H1 (cell line): ENCODE data around the gene CPNE5. TPM values are rescaled to one million over a fixed set of nuclear protein-coding genes. Genes with fewer than 3 reads are reported as not detected.

Experiments used
- CTCF ChIA-PET: fragments of 300-600 bp; sonication (Branson Sonifier 250); formaldehyde crosslinking; loops from one replicate; lab custom pipeline; 2021; ENCODE audit not compliant: partially characterized antibody; lab: Charles Lee
- POLR2A ChIA-PET: fragments of 300-600 bp; sonication (Branson Sonifier 250); formaldehyde crosslinking; loops from one replicate; lab custom pipeline; 2021; ENCODE audit warnings: inconsistent platforms; ENCODE audit not compliant: partially characterized antibody; lab: Charles Lee
- DNase-seq, 2 experiments: peaks; one replicate each; pipeline versions ENCODE4 v3.0.0 to v3.0.0-alpha.2; 2010 to 2022; ENCODE audit warnings: low spot score in 2 of 2, low read depth in 1 of 2, mixed read lengths in 1 of 2
- FAIRE-seq: peaks from 2 replicates; lab custom pipeline; 2011; peaks lifted over from hg19 to GRCh38; lab: Jason Lieb, UNC
- H2AFZ ChIP-seq: 2 replicates; pipeline ENCODE4 v1.8.1; 2012; ENCODE audit warnings: low read length, inconsistent platforms
- H2AK5ac ChIP-seq: 2 replicates; pipeline ENCODE4 v1.6.1; 2013; ENCODE audit warnings: low read depth, low read length
- H2BK120ac ChIP-seq: replicated peaks from 2 replicates; pipeline ENCODE3; 2013; ENCODE audit warnings: low read depth, low read length, inconsistent platforms
- H2BK12ac ChIP-seq: 2 replicates; pipeline ENCODE4 v1.6.1; 2013; ENCODE audit warnings: low read depth, low read length
- H2BK15ac ChIP-seq: 2 replicates; pipeline ENCODE4 v1.6.1; 2013; ENCODE audit warnings: low read length
- H2BK20ac ChIP-seq: 2 replicates; pipeline ENCODE4 v1.6.1; 2013; ENCODE audit warnings: low read length
- H2BK5ac ChIP-seq: 2 replicates; pipeline ENCODE4 v1.6.1; 2013; ENCODE audit warnings: low read depth, low read length
- H3K14ac ChIP-seq: 2 replicates; pipeline ENCODE4 v1.6.1; 2013; ENCODE audit warnings: inconsistent platforms; ENCODE audit not compliant: insufficient read length
- H3K18ac ChIP-seq: 2 replicates; pipeline ENCODE4 v1.6.1; 2013; ENCODE audit warnings: low read length; ENCODE audit errors: extremely low read depth
- H3K23ac ChIP-seq: 2 replicates; pipeline ENCODE4 v1.6.1; 2013; ENCODE audit warnings: inconsistent platforms; ENCODE audit not compliant: insufficient read length
- H3K23me2 ChIP-seq: 2 replicates; pipeline ENCODE4 v1.6.1; 2013; ENCODE audit warnings: low read depth, low read length
- H3K27ac ChIP-seq: 2 replicates; pipeline ENCODE4 v1.6.1; 2011; ENCODE audit warnings: low read depth, low read length, inconsistent platforms
- H3K27me3 ChIP-seq, 4 experiments: replicated peaks in 1 of 4; 1 replicate in 1 of 4; 2 replicates in 3 of 4; pipeline versions ENCODE4 v1.6.1 to v1.8.1; 2011 to 2013; ENCODE audit warnings: low read length in 3 of 4, mild to moderate bottlenecking in 3 of 4, inconsistent platforms in 2 of 4, mixed read lengths in 2 of 4, moderate library complexity in 1 of 4; ENCODE audit not compliant: control insufficient read depth in 3 of 4, insufficient read depth in 3 of 4; ENCODE audit errors: extremely low read depth in 1 of 4
- H3K36me3 ChIP-seq, 4 experiments: 2 replicates each; pipeline versions ENCODE4 v1.6.1 to v1.8.1; 2011 to 2013; ENCODE audit warnings: mild to moderate bottlenecking in 4 of 4, low read length in 3 of 4, moderate library complexity in 2 of 4, control low read depth in 1 of 4, inconsistent platforms in 1 of 4; ENCODE audit not compliant: insufficient read depth in 4 of 4, control insufficient read depth in 2 of 4
- H3K4ac ChIP-seq: replicated peaks from 2 replicates; pipeline ENCODE3; 2013; ENCODE audit warnings: low read length, low read depth, mixed read lengths, inconsistent platforms; ENCODE audit not compliant: insufficient read length
- H3K4me1 ChIP-seq, 4 experiments: replicated peaks in 1 of 4; 1 replicate in 1 of 4; 2 replicates in 3 of 4; pipeline versions ENCODE4 v1.6.1 to v1.8.1; 2011 to 2013; ENCODE audit warnings: low read length in 3 of 4, inconsistent platforms in 2 of 4, mixed read lengths in 1 of 4; ENCODE audit not compliant: insufficient read depth in 4 of 4, control insufficient read depth in 3 of 4
- H3K4me2 ChIP-seq, 2 experiments: 2 replicates each; pipeline versions ENCODE4 v1.6.1 to v1.8.1; 2011 to 2013; ENCODE audit warnings: low read depth in 2 of 2, low read length in 2 of 2, control low read depth in 1 of 2, inconsistent platforms in 1 of 2, mild to moderate bottlenecking in 1 of 2; ENCODE audit not compliant: insufficient read depth in 1 of 2
- H3K4me3 ChIP-seq, 4 experiments: fragments of 200-600, 300-600 bp in 1 of 4; sonication (generic), shearing (Covaris generic), sonication (Bioruptor Twin) in 1 of 4; 2 replicates each; pipeline versions ENCODE4 v1.5.1 to v1.8.1; 2011 to 2016; ENCODE audit warnings: low read length in 4 of 4, low read depth in 3 of 4, control low read depth in 2 of 4, inconsistent platforms in 2 of 4, mild to moderate bottlenecking in 2 of 4, mixed read lengths in 1 of 4, moderate library complexity in 1 of 4; ENCODE audit not compliant: insufficient read depth in 2 of 4; ENCODE audit errors: extremely low read depth in 1 of 4
- H3K56ac ChIP-seq: replicated peaks from 2 replicates; pipeline ENCODE3; 2013; ENCODE audit warnings: low read depth, mild to moderate bottlenecking, mixed read lengths, low read length, inconsistent platforms; ENCODE audit not compliant: insufficient read length
- H3K79me1 ChIP-seq: 2 replicates; pipeline ENCODE4 v1.6.1; 2013; ENCODE audit warnings: low read depth, low read length, control low read depth
- H3K79me2 ChIP-seq, 2 experiments: 2 replicates each; pipeline versions ENCODE4 v1.6.1 to v1.8.1; 2012 to 2013; ENCODE audit warnings: low read length in 2 of 2, mild to moderate bottlenecking in 2 of 2, inconsistent platforms in 1 of 2; ENCODE audit not compliant: insufficient read depth in 2 of 2, control insufficient read depth in 1 of 2
- H3K9ac ChIP-seq, 4 experiments: replicated peaks in 1 of 4; 1 replicate in 1 of 4; 2 replicates in 3 of 4; pipeline versions ENCODE4 v1.6.1 to v1.8.1; 2011 to 2013; ENCODE audit warnings: low read depth in 3 of 4, low read length in 3 of 4, control low read depth in 2 of 4, mild to moderate bottlenecking in 2 of 4, moderate library complexity in 2 of 4, inconsistent platforms in 1 of 4; ENCODE audit errors: extremely low read depth in 1 of 4
- H3K9me3 ChIP-seq, 2 experiments: 2 replicates each; pipeline versions ENCODE4 v1.6.1 to v1.8.1; 2012 to 2013; ENCODE audit warnings: mild to moderate bottlenecking in 2 of 2, moderate library complexity in 2 of 2, control low read depth in 1 of 2, inconsistent platforms in 1 of 2, low read depth in 1 of 2, low read length in 1 of 2, mixed read lengths in 1 of 2; ENCODE audit not compliant: insufficient read depth in 2 of 2
- H4K20me1 ChIP-seq, 2 experiments: replicated peaks in 1 of 2; 2 replicates each; pipeline versions ENCODE3 to v1.8.1; 2011 to 2013; ENCODE audit warnings: inconsistent platforms in 2 of 2, low read length in 2 of 2, mild to moderate bottlenecking in 1 of 2; ENCODE audit not compliant: insufficient read depth in 2 of 2, control insufficient read depth in 1 of 2
- H4K5ac ChIP-seq: 2 replicates; pipeline ENCODE4 v1.6.1; 2013; ENCODE audit warnings: low read length, low read depth, mixed read lengths, inconsistent platforms; ENCODE audit not compliant: insufficient read length
- H4K8ac ChIP-seq: 2 replicates; pipeline ENCODE4 v1.8.0; 2013; ENCODE audit warnings: mild to moderate bottlenecking, moderate library complexity, low read length, inconsistent platforms; ENCODE audit not compliant: insufficient read depth; ENCODE audit errors: extremely low read depth
- H4K91ac ChIP-seq: replicated peaks from 2 replicates; pipeline ENCODE3; 2013; ENCODE audit warnings: low read length, mixed read lengths, inconsistent platforms; ENCODE audit not compliant: insufficient read length
- ASH2L ChIP-seq: fragments of 200-600, 300-600 bp; sonication (generic); IDR thresholded peaks from one replicate; pipeline ENCODE4 v1.7.1; 2017; ENCODE audit warnings: low read length
- ATF3 ChIP-seq: IDR thresholded peaks from 2 replicates; pipeline ENCODE4 v1.6.1; 2011; ENCODE audit warnings: low read depth, mild to moderate bottlenecking, low read length; ENCODE audit not compliant: insufficient read depth
- BRCA1 ChIP-seq: IDR thresholded peaks from 2 replicates; pipeline ENCODE4 v1.6.1; 2012; ENCODE audit warnings: low read depth, low read length, improper control_type of control experiment
- CBX5 ChIP-seq: fragments of 300-800, 300-1000 bp; sonication (generic); IDR thresholded peaks from 2 replicates; pipeline ENCODE4 v1.7.1; 2016; ENCODE audit warnings: antibody characterized with exemption, low read length, low read depth
- CHD2 ChIP-seq: IDR thresholded peaks from 2 replicates; pipeline ENCODE4 v1.6.1; 2012; ENCODE audit warnings: low read length, improper control_type of control experiment
- CTBP2 ChIP-seq: IDR thresholded peaks from 2 replicates; pipeline ENCODE4 v1.7.0; 2011; ENCODE audit warnings: borderline replicate concordance, mild to moderate bottlenecking, moderate library complexity, mixed read lengths, low read length; ENCODE audit not compliant: insufficient read depth, insufficient read length
- RFX5 ChIP-seq: IDR thresholded peaks from 2 replicates; pipeline ENCODE4 v1.6.1; 2011; ENCODE audit warnings: low read depth, low read length, improper control_type of control experiment, borderline replicate concordance
- SIRT6 ChIP-seq: IDR thresholded peaks from one replicate; pipeline ENCODE4 v1.7.1; 2012; ENCODE audit warnings: low read length, inconsistent platforms
- SRF ChIP-seq: IDR thresholded peaks from 2 replicates; pipeline ENCODE4 v1.6.1; 2011; ENCODE audit warnings: mild to moderate bottlenecking, low read depth, low read length, moderate library complexity
- TAF1 ChIP-seq: IDR thresholded peaks from 2 replicates; pipeline ENCODE4 v1.6.1; 2011; ENCODE audit warnings: mild to moderate bottlenecking, low read depth, low read length
- TEAD4 ChIP-seq: IDR thresholded peaks from 2 replicates; pipeline ENCODE4 v1.6.1; 2012; ENCODE audit warnings: low read depth, low read length, inconsistent platforms, mixed read lengths
- YY1 ChIP-seq: IDR thresholded peaks from 2 replicates; pipeline ENCODE4 v1.6.1; 2011; ENCODE audit warnings: low read depth, mild to moderate bottlenecking, low read length
- WGBS, 2 experiments: shearing (Covaris generic) in 1 of 2; methylation state at CpG; one replicate each; pipeline versions ENCODE4 v1.1.6 to v1.1.7; 2013 to 2015; ENCODE audit warnings: low lambda C conversion rate in 2 of 2, mixed read lengths in 2 of 2, inconsistent platforms in 1 of 2, low coverage in 1 of 2, missing lambda C conversion rate in 1 of 2; ENCODE audit not compliant: insufficient replicate concordance in 2 of 2, insufficient coverage in 1 of 2, insufficient read length in 1 of 2; ENCODE audit errors: extremely low coverage in 1 of 2, missing lambda C conversion rate in 1 of 2; 5-methylcytosine and 5-hydroxymethylcytosine counted together
- polyA plus RNA-seq, 7 experiments: library from polyadenylated mRNA; depleted of rRNA in 3 of 7; stranded (reverse) in 5 of 7; unstranded in 2 of 7; fragments of >200 nt in 5 of 7; fragments of 200-250 nt in 2 of 7; gene quantifications; 1 replicate in 5 of 7; 2 replicates in 1 of 7; 4 replicates in 1 of 7; pipeline versions ENCODE4 v1.2.1 to v1.2.3, GENCODE V29; 2011 to 2013; ENCODE audit warnings: missing spikeins in 2 of 7, mixed read lengths in 2 of 7
- total RNA-seq: library from RNA; stranded (reverse); fragmentation: NEBNext Ultra II Directional; extraction: Animal tissue kit (Norgen Biotek cat#: 25700); gene quantifications from 2 replicates; pipeline ENCODE4 v1.2.1, GENCODE V29; 2021

CPNE5 gene
- total and polyA plus RNA-seq, 2 of the 8 experiments (the other 6 are each of a cell fraction or from before 2014, with no cell fraction given) = 0.88 to 1.8 TPM

GRCh38 chr6:36698871-36699271 lies 140.4 kb downstream of the CPNE5 start:
- no peak overlapping the region for H2BK20ac ChIP-seq
- H3K18ac ChIP-seq = no peak overlapping the region
- H4K91ac ChIP-seq = no peak overlapping the region
- H3K9me3 ChIP-seq = no peaks in the 10 kb centered on the region
- CTCF ChIA-PET = interaction anchor here (2.0 to 2.1 kb wide), 3 partner anchors 26 to 80 kb away, joined by 4 to 7 read pairs (median 7); no protein-coding TSS in a partner anchor
- H2BK15ac ChIP-seq = no peak overlapping the region
- H3K4ac ChIP-seq = no peak overlapping the region
- no peaks in the 10 kb centered on the region for H3K23me2 ChIP-seq
- POLR2A ChIA-PET = interaction anchor here (0.9 to 1.4 kb wide), 2 partner anchors 92 to 101 kb away, joined by 3 to 4 read pairs; no protein-coding TSS in a partner anchor
- H2AFZ ChIP-seq = no peak overlapping the region
- H3K27ac ChIP-seq = no peak overlapping the region
- no peak overlapping the region for H3K56ac ChIP-seq
- no peak overlapping the region for H3K14ac ChIP-seq
- no peak overlapping the region for H3K9ac ChIP-seq
- no peak overlapping the region for H3K4me3 ChIP-seq
- H2BK12ac ChIP-seq = no peak overlapping the region
- H4K8ac ChIP-seq = peak overlapping the region; percentile 71; the same call in 1 of the 2 replicates
- H3K27me3 ChIP-seq = no peaks in the 10 kb centered on the region
- H2BK5ac ChIP-seq = no peak overlapping the region; the same call in 1 of the 2 replicates
- H2AK5ac ChIP-seq = no peak overlapping the region
- 82% methylated on average over 8 of the region's 8 CpGs; no CpG with 5 or more reads in 1 of the 2 experiments for WGBS, 2 experiments
- no peaks in the 10 kb centered on the region for H3K79me2 ChIP-seq
- H3K79me1 ChIP-seq = no peaks in the 10 kb centered on the region
- no peak overlapping the region for H4K5ac ChIP-seq
- no peaks in the 10 kb centered on the region for H3K36me3 ChIP-seq
- no peak overlapping the region for H3K23ac ChIP-seq
- peaks cover 0 to 3% of the 10 kb centered on the region in 2 experiments for H4K20me1 ChIP-seq
- FAIRE-seq = no peak
- no peak overlapping the region for H2BK120ac ChIP-seq
- TF ChIP-seq ASH2L (no peak), TAF1 (no peak), TEAD4 (no peak), BRCA1 (no peak), RFX5 (no peak), SRF (no peak), CHD2 (no peak), YY1 (no peak), ATF3 (no peak), SIRT6 (no peak), CBX5 (no peak), CTBP2 (no peak)
- TF ChIP-seq, all 59 proteins: peak for 0
- no peak overlapping the region for H3K4me2 ChIP-seq
- H3K4me1 ChIP-seq = no peaks in the 10 kb centered on the region
- no peak for DNase-seq
